Neural cell (in vitro differentiated cells): ENCODE measurements around the gene CEP70. TPM values are rescaled to one million over a fixed set of nuclear protein-coding genes. Genes with fewer than 3 reads are reported as not detected.
A peak's percentile ranks its signal among the peaks of the same experiment; 100 is the strongest.

ENCODE experiments used
- H2AFZ ChIP-seq: fragments of 200-600, 300-800 bp; sonication (generic), shearing (Covaris generic); 2 replicates; pipeline ENCODE4 v1.6.0; 2014; ENCODE audit warnings: low read depth, mild to moderate bottlenecking, antibody characterized with exemption, low read length, moderate library complexity
- H3F3A ChIP-seq: fragments of 200-600 bp; shearing (Covaris generic); 2 replicates; pipeline ENCODE4 v1.6.1; 2016; ENCODE audit warnings: mild to moderate bottlenecking, moderate library complexity, mixed read lengths, antibody characterized with exemption, low read length; ENCODE audit not compliant: insufficient read depth, poor library complexity, severe bottlenecking
- H3K27ac ChIP-seq: fragments of 200-600, 300-800 bp; sonication (generic), shearing (Covaris generic); 2 replicates; pipeline ENCODE4 v1.5.1; 2014; ENCODE audit warnings: mild to moderate bottlenecking, low read length, moderate library complexity
- H3K27me3 ChIP-seq: fragments of 300-800, 200-600 bp; sonication (generic), shearing (Covaris generic); 2 replicates; pipeline ENCODE4 v1.6.0; 2014; ENCODE audit warnings: mild to moderate bottlenecking, low read depth, low read length, moderate library complexity; ENCODE audit not compliant: insufficient read depth
- H3K36me3 ChIP-seq: fragments of 300-800, 200-600 bp; sonication (generic), shearing (Covaris generic); 2 replicates; pipeline ENCODE4 v1.5.1; 2014; ENCODE audit warnings: mild to moderate bottlenecking, antibody characterized with exemption, low read length, moderate library complexity; ENCODE audit not compliant: insufficient read depth
- H3K4me2 ChIP-seq: fragments of 300-800, 200-600 bp; sonication (generic), shearing (Covaris generic); 2 replicates; pipeline ENCODE4 v1.6.0; 2014; ENCODE audit warnings: mild to moderate bottlenecking, low read length
- H3K4me3 ChIP-seq: fragments of 300-800, 200-600 bp; sonication (generic), shearing (Covaris generic); 2 replicates; pipeline ENCODE4 v1.5.1; 2014; ENCODE audit warnings: mild to moderate bottlenecking, low read length, moderate library complexity
- H3K79me2 ChIP-seq: fragments of 200-600 bp; shearing (Covaris generic); replicated peaks from 2 replicates; pipeline ENCODE4 v1.6.0; 2014; ENCODE audit warnings: mild to moderate bottlenecking, low read length, moderate library complexity; ENCODE audit not compliant: insufficient read depth
- H3K9ac ChIP-seq: fragments of 300-800, 200-600 bp; sonication (generic), shearing (Covaris generic); 2 replicates; pipeline ENCODE4 v1.6.1; 2016; ENCODE audit warnings: mild to moderate bottlenecking, low read length, mixed read lengths
- H3K9me2 ChIP-seq: fragments of 200-600 bp; shearing (Covaris generic); 2 replicates; pipeline ENCODE4 v1.6.1; 2016; ENCODE audit warnings: mild to moderate bottlenecking, low read length, mixed read lengths; ENCODE audit not compliant: insufficient read depth
- H3K9me3 ChIP-seq: fragments of 200-600, 300-800 bp; sonication (generic), shearing (Covaris generic); 2 replicates; pipeline ENCODE4 v1.6.1; 2016; ENCODE audit warnings: mild to moderate bottlenecking, mixed run types, low read length, moderate library complexity, mixed read lengths
- H4K20me1 ChIP-seq: fragments of 200-600 bp; shearing (Covaris generic); 2 replicates; pipeline ENCODE4 v1.6.1; 2016; ENCODE audit warnings: mild to moderate bottlenecking, mixed run types; ENCODE audit not compliant: insufficient read depth
- EP300 ChIP-seq: fragments of 450-650 bp; conservative IDR thresholded peaks from 2 replicates; pipeline ENCODE4 v1.6.1; 2014; ENCODE audit warnings: antibody characterized with exemption, mild to moderate bottlenecking, moderate library complexity; ENCODE audit not compliant: poor library complexity, severe bottlenecking
- EZH2 ChIP-seq: fragments of 200-600, 300-800 bp; shearing (Covaris generic), sonication (generic); IDR thresholded peaks from 2 replicates; pipeline ENCODE4 v1.6.1; 2014; ENCODE audit warnings: antibody characterized with exemption, low read length, borderline replicate concordance, mild to moderate bottlenecking; ENCODE audit not compliant: insufficient read depth, poor library complexity, severe bottlenecking
- MXI1 ChIP-seq: fragments of 450-650 bp; conservative IDR thresholded peaks from 2 replicates; pipeline ENCODE4 v1.6.1; 2014; ENCODE audit warnings: antibody characterized with exemption, mild to moderate bottlenecking; ENCODE audit not compliant: poor library complexity, severe bottlenecking
- POLR2AphosphoS5 ChIP-seq: IDR thresholded peaks from 2 replicates; pipeline ENCODE4 v1.6.1; 2012
- RAD21 ChIP-seq: fragments of 450-650 bp; conservative IDR thresholded peaks from 2 replicates; pipeline ENCODE4 v1.6.1; 2014; ENCODE audit warnings: antibody characterized with exemption, mild to moderate bottlenecking, moderate library complexity
- SMC3 ChIP-seq: fragments of 450-650 bp; conservative IDR thresholded peaks from 2 replicates; pipeline ENCODE4 v1.6.1; 2014; ENCODE audit warnings: antibody characterized with exemption, mild to moderate bottlenecking, moderate library complexity; ENCODE audit not compliant: poor library complexity
- TAF1 ChIP-seq: IDR thresholded peaks from 2 replicates; pipeline ENCODE4 v1.6.1; 2012; ENCODE audit warnings: low read depth
- polyA minus RNA-seq: library from RNA; depleted of rRNA, polyadenylated mRNA; stranded (reverse); fragments of >200 nt; gene quantifications from 2 replicates; pipeline ENCODE4 v1.2.3, GENCODE V29; 2014
- polyA plus RNA-seq: library from polyadenylated mRNA; depleted of rRNA; stranded (reverse); fragments of >200 nt; gene quantifications from 2 replicates; pipeline ENCODE4 v1.2.3, GENCODE V29; 2014
- TF ChIP-seq, protein P1 (sequence below): fragments of 450-650 bp; IDR thresholded peaks from 2 replicates; pipeline ENCODE4 v1.5.1; 2014; ENCODE audit warnings: antibody characterized with exemption, mild to moderate bottlenecking, moderate library complexity; ENCODE audit not compliant: poor library complexity, severe bottlenecking
- TF ChIP-seq, protein P2 (sequence below): IDR thresholded peaks from 2 replicates; pipeline ENCODE4 v1.6.1; 2012; ENCODE audit warnings: borderline replicate concordance

Gene CEP70, protein sequence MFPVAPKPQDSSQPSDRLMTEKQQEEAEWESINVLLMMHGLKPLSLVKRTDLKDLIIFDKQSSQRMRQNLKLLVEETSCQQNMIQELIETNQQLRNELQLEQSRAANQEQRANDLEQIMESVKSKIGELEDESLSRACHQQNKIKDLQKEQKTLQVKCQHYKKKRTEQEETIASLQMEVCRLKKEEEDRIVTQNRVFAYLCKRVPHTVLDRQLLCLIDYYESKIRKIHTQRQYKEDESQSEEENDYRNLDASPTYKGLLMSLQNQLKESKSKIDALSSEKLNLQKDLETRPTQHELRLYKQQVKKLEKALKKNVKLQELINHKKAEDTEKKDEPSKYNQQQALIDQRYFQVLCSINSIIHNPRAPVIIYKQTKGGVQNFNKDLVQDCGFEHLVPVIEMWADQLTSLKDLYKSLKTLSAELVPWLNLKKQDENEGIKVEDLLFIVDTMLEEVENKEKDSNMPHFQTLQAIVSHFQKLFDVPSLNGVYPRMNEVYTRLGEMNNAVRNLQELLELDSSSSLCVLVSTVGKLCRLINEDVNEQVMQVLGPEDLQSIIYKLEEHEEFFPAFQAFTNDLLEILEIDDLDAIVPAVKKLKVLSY
- 25.0 and 29.4 TPM in 2 replicates for polyA plus RNA-seq
- 63.1 and 67.1 TPM in 2 replicates for polyA minus RNA-seq

DNA sequence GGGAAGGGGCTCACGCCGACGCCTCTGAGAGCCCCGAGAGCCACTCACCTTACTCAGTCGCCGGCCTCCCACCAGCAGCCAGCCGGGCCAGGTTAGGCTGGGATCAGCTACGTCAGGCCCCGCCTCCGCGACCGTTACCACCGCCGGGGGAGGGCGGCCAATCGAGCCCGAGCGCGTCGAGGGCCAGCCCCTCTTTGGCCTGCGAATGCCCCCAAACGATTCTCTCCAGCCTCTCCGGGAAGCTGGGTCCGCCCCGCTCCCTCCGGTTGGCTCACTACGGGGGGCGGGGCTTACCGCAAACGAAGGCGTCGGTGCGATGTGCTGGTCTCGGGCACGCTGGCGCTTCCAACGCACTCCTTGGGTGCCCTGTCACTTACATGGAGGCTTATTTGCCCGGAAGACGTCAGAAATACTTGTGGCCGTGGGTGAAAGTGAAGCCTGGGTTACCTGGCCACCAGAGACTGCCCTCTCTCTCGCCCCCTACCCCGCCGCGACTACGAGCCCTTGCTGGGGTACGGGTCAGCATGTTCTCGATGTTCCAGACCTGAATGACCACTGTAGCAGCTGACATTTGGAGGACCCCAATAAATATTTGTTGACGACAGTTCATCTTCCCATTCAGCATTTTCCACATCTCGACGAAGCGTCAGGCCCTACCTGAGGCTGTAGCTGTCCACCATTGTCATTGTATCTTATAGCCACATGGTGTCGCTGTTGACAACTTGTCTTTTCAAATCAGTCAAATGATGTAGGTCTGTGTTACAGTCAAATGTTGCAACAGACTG, at the start of gene CEP70:
CEP70 (minus strand) TSS at position 111 of the 785 bp plus-strand sequence. CDS start 21,333 bp downstream, outside the sequence.
- Histone ChIP-seq H2AFZ (peak within 1 kb of the TSS; percentile 78), H3K9ac (peak within 1 kb of the TSS; percentile 76), H3K27ac (peak within 1 kb of the TSS; percentile 82), H3K36me3 (no peaks in the 10 kb centered on the region), H3K9me2 (no peaks in the 10 kb centered on the region), H3K9me3 (no peaks in the 10 kb centered on the region), H3K79me2 (no peaks in the 10 kb centered on the region), H4K20me1 (no peaks in the 10 kb centered on the region), H3K4me3 (peak within 1 kb of the TSS; percentile 85), H3K4me2 (peak within 1 kb of the TSS; percentile 72), H3F3A (peaks cover 3% of the 10 kb centered on the region), H3K27me3 (no peaks in the 10 kb centered on the region)
- TF ChIP-seq MXI1 (peak; percentile 88), EP300 (peak; percentile 39), TAF1 (peak; percentile 87), SMC3 (peak; percentile 93), POLR2AphosphoS5 (peak; percentile 85), RAD21 (peak; percentile 94), EZH2 (no peak)
- TF ChIP-seq, protein P1, sequence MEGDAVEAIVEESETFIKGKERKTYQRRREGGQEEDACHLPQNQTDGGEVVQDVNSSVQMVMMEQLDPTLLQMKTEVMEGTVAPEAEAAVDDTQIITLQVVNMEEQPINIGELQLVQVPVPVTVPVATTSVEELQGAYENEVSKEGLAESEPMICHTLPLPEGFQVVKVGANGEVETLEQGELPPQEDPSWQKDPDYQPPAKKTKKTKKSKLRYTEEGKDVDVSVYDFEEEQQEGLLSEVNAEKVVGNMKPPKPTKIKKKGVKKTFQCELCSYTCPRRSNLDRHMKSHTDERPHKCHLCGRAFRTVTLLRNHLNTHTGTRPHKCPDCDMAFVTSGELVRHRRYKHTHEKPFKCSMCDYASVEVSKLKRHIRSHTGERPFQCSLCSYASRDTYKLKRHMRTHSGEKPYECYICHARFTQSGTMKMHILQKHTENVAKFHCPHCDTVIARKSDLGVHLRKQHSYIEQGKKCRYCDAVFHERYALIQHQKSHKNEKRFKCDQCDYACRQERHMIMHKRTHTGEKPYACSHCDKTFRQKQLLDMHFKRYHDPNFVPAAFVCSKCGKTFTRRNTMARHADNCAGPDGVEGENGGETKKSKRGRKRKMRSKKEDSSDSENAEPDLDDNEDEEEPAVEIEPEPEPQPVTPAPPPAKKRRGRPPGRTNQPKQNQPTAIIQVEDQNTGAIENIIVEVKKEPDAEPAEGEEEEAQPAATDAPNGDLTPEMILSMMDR, result peak; percentile 99
- TF ChIP-seq, protein P2, sequence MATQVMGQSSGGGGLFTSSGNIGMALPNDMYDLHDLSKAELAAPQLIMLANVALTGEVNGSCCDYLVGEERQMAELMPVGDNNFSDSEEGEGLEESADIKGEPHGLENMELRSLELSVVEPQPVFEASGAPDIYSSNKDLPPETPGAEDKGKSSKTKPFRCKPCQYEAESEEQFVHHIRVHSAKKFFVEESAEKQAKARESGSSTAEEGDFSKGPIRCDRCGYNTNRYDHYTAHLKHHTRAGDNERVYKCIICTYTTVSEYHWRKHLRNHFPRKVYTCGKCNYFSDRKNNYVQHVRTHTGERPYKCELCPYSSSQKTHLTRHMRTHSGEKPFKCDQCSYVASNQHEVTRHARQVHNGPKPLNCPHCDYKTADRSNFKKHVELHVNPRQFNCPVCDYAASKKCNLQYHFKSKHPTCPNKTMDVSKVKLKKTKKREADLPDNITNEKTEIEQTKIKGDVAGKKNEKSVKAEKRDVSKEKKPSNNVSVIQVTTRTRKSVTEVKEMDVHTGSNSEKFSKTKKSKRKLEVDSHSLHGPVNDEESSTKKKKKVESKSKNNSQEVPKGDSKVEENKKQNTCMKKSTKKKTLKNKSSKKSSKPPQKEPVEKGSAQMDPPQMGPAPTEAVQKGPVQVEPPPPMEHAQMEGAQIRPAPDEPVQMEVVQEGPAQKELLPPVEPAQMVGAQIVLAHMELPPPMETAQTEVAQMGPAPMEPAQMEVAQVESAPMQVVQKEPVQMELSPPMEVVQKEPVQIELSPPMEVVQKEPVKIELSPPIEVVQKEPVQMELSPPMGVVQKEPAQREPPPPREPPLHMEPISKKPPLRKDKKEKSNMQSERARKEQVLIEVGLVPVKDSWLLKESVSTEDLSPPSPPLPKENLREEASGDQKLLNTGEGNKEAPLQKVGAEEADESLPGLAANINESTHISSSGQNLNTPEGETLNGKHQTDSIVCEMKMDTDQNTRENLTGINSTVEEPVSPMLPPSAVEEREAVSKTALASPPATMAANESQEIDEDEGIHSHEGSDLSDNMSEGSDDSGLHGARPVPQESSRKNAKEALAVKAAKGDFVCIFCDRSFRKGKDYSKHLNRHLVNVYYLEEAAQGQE, result peak; percentile 48

DNA sequence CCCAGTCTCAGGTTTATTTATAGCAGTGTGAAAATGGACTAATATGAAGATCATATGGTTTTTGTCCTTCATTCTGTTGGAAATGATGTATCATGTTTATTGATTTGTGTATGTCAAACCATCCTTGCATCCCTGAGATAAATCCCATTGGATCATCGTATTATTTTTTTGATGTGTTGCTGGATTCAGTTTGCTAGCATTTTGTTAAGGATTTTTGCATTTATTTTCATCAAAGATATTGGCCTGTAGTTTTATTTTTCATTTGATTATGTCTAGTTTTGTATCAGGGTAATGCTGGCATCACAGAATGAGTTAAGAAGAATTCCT, 48.8 kb upstream of the CEP70 start:
- no peaks in the 10 kb centered on the region for H3K36me3 ChIP-seq
- no peak overlapping the region for H3K9ac ChIP-seq
- no peaks in the 10 kb centered on the region for H4K20me1 ChIP-seq
- H3K9me2 ChIP-seq, result no peaks in the 10 kb centered on the region
- TF ChIP-seq SMC3 (no peak), EP300 (no peak), POLR2AphosphoS5 (no peak), TAF1 (no peak), EZH2 (no peak), RAD21 (no peak), MXI1 (no peak)
- TF ChIP-seq, protein P1, result no peak
- TF ChIP-seq, protein P2, result no peak
- no peak overlapping the region for H3K4me3 ChIP-seq
- no peaks in the 10 kb centered on the region for H3K27me3 ChIP-seq
- no peaks in the 10 kb centered on the region for H3K79me2 ChIP-seq
- no peaks in the 10 kb centered on the region for H3K9me3 ChIP-seq
- H2AFZ ChIP-seq, result no peak overlapping the region
- H3K4me2 ChIP-seq, result no peak overlapping the region
- H3K27ac ChIP-seq, result no peak overlapping the region
- no peaks in the 10 kb centered on the region for H3F3A ChIP-seq
